HG03045 (cell line): Measurements from ENCODE around the gene CDC42EP2.

ENCODE experiments used
- ATAC-seq: cut with Tn5 transposase; IDR thresholded peaks from one replicate; pipeline ENCODE4 v1.9.1; 2021; ENCODE audit warnings: mild to moderate bottlenecking, moderate library complexity; ENCODE audit not compliant: unreplicated experiment

Gene CDC42EP2

DNA sequence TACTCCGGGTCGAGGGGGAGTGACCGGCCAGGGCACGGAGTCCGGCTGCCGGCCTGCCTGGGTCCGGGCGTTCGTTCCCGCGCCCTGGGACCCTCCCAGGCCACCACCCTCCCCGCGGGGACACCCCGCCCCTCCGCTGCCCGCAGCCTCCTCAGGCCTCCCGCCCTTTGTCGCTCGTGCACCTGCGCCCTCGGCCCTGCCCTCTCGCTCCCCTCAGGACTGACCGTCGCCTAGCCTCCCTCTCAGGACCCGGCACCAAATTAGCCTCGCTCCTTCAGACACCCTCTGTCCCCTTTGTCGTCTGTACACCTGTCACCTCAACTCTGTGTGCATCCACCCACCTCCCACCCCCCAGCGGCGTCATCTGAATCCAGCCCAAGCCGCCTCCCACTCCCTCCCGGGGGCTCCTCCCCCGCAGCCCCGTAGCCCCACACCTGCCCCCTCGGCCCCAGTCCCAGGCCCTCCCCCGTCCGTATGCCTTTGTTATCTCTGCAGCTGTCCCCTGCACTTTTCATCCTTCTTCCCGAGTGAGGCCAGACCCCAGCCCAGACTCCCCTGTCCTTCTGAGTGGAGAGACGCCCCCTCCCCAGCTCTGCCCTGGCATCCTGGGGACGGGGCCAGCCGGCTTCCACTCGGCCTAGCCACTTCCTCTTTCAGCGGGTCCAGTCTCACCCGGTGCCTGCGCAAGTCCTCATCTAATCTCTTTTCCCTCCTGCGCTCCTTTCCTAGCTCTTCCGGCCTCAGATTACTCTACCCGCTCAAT, 40.5 kb downstream of the CDC42EP2 start:
- ATAC-seq, result peak; percentile 37

DNA sequence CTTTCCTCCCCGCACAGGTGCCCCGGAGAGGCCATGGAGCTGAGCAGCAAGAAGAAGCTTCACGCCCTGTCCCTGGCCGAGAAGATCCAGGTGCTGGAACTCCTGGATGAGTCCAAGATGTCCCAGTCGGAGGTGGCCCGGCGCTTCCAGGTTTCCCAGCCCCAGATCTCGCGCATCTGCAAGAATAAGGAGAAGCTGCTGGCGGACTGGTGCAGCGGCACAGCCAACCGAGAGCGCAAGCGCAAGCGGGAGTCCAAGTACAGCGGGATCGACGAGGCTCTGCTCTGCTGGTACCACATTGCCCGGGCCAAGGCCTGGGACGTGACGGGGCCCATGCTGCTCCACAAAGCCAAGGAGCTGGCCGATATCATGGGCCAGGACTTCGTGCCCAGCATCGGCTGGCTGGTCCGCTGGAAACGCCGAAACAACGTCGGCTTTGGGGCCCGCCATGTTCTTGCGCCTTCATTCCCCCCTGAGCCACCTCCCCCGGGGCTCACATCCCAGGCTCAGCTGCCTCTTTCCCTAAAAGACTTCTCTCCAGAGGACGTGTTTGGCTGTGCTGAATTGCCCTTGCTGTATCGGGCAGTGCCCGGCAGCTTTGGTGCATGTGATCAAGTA, 41.2 kb downstream of the CDC42EP2 start:
- no peak for ATAC-seq

DNA sequence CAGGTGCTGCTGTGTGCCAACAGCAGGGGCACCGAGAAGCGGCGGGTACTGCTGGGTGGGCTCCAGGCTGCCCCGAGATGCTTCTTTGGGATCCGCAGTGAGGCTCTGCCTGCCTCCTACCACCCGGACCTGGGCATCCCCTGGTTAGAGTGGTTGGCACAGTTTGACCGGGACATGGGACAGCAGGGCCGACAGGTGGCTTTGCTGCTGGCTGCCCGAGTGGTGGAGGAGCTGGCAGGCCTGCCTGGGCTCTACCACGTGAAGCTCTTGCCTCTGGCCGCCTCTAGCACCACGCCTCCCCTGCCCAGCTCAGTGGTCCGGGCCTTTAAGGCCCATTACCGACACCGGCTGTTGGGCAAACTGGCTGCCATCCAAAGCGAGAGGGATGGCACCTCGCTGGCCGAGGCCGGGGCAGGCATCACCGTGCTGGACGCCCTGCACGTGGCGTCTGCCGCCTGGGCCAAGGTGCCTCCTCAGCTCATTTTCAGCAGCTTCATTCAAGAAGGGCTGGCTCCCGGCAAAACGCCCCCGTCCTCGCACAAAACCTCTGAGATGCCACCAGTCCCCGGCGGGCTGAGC, 41.8 kb downstream of the CDC42EP2 start:
- ATAC-seq, result no peak

DNA sequence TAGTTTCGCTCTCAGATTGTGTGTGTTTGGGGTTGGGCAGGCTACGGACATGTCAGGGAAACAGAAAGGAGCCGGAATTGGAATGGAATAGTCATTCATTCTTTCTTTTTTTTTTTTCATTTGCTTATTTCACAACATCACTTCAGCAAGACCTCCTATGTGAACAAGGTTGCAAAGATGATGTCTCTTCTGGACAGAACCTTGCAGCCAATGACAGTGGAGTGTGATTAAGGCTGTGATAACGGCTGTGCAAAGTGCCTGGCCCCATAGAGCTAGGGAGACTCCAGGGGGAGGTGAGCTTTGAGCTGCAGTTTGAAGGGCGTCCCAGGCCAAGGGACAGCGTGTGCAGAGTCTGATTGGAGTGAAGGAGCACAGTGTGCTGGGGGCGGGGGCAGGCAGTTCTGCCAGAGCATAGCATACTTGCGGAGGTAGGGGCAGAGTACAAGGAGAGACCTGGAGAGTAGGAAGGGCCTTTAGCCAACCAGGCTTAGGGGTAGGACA, 43.2 kb downstream of the CDC42EP2 start:
- ATAC-seq, result no peak

DNA sequence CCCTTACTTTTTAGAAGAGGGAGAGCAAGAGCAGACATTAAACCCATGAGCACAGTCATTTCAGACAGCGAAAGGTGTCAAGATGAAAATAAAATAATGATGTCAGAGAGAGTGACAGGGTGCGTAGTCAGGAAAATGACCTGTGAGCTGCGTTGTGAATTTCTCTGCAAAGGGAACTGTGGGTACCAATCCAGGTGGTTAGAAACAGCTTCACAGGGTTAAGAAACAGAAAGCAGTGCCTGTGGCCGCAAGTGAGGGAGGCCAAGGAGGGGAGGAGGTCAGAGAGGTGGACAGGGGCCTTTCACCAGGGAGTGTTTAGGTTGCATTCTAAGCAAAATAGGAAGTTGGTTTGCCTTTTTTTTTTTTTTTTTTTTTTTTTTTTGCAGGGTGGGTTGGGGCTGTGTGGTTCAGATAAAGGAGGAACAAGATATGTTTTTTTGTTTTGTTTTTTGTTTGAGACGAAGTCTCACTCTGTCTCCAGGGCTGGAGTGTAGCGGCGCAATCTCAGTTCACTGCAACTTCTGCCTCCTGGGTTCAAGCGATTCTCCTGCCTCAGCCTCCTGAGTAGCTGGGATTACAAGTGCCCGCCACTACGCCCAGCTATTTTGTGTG, 47.8 kb downstream of the CDC42EP2 start:
- no peak for ATAC-seq

DNA sequence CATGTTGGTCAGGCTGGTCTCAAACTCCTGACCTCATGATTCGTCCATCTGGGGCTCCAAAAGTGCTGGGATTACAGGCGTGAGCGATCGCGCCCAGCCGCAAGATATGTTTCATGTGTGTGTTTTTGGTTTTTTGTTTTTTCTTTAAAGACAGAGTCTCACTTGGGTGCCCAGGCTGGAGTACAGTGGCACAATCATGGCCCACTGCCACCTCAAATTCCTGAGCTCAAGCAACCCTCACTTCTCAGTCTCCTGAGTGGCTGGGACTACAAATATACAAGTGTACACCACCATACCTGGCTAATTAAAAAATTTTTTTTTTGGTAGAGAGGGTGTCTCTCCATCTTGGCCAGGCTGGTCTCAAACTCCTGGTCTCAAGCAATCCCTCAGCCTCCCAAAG, 48.3 kb downstream of the CDC42EP2 start:
- ATAC-seq, result no peak

DNA sequence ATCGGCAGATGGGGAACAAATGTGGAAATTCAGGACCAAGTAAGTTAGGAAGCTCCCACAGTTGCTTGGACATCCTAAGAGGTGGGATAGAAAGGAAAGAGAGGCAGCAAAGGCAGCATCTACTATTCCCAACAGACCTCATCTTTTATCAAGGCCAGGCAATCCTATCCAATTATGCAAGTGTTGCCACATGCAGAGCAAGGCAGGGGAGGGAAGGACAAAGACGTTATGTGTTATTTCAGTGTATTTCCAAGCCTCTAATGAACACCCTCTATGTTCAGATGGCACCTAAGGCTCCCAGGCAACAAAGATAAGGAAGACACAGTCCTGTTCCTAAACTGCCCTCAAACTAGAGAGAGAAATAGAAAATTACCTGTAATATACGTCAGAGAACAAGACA, 49.1 kb downstream of the CDC42EP2 start:
- no peak for ATAC-seq

DNA sequence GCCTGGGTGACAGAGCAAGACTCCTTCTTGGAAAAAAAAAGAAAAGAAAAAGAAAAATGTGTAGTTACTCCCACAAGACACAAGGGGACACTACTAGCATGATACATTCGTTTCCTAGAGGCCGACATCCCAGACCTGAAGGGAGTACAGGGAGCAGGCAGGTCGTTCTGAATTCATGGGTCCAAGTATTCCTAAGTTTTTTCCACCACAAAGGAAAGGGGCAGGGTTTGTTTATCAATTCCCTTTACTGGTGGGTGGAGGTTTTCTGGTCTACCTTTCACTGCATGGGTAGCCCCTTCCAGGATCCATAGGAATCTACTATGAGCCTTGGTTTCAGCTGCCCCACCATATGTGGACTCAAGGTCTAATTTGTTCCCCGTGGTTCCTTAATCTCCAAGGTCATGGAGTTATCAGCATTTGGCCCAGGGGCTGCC, 51.7 kb downstream of the CDC42EP2 start:
- ATAC-seq, result no peak

DNA sequence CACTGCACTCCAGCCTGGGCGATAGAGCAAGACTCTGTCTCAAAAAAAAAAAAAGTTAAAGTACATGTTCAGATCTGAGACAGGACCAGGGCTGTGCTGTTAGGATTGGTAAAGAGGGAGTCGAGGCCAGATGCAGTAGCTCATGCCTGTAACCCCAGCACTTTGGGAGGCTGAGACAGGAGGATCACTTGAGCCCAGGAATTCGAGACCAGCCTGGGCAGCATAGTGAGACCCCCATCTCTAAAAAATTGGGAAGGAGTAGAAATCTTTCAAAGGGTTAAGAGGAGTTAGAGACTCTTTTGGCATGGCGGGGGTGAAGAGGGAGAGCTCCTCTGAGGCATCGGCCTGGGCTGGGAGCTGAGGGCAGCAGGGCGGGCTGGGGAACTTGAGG, 56.0 kb downstream of the CDC42EP2 start:
- ATAC-seq, result no peak
